RWPE2 (cell line): ENCODE data around the gene SCUBE3.

ENCODE experiments used
- ATAC-seq: fragments of 200-7000 bp; cut with Tn5 transposase; 3 replicates; pipeline ENCODE4 v1.9.1; 2021; ENCODE audit warnings: low read depth
- DNase-seq: peaks from one replicate; pipeline ENCODE4 v3.0.0-alpha.2; 2020; ENCODE audit warnings: low spot score
- H3K27ac ChIP-seq: fragments of 450-650 bp; 2 replicates; pipeline ENCODE4 v1.5.1; 2017; ENCODE audit warnings: mild to moderate bottlenecking; ENCODE audit not compliant: poor library complexity, severe bottlenecking
- H3K27me3 ChIP-seq: fragments of 250-450 bp; sonication (Bioruptor Pico); 2 replicates; pipeline ENCODE4 v1.5.1; 2021; ENCODE audit warnings: mild to moderate bottlenecking, moderate library complexity; ENCODE audit not compliant: insufficient read depth, poor library complexity, severe bottlenecking
- H3K36me3 ChIP-seq: fragments of 250-450 bp; sonication (Bioruptor Pico); 2 replicates; pipeline ENCODE4 v1.5.1; 2020; ENCODE audit warnings: low read depth, mild to moderate bottlenecking, moderate library complexity
- H3K4me1 ChIP-seq: fragments of 250-450 bp; sonication (Bioruptor Pico); 2 replicates; pipeline ENCODE4 v1.5.1; 2021; ENCODE audit warnings: mild to moderate bottlenecking, moderate library complexity; ENCODE audit not compliant: insufficient read depth, poor library complexity, severe bottlenecking
- H3K4me3 ChIP-seq: fragments of 250-450 bp; sonication (Bioruptor Pico); 2 replicates; pipeline ENCODE4 v1.5.1; 2021; ENCODE audit warnings: mild to moderate bottlenecking, moderate library complexity; ENCODE audit not compliant: severe bottlenecking
- H3K9me3 ChIP-seq: fragments of 250-450 bp; sonication (Bioruptor Pico); 2 replicates; pipeline ENCODE4 v1.5.1; 2021; ENCODE audit warnings: mild to moderate bottlenecking, moderate library complexity; ENCODE audit not compliant: severe bottlenecking
- TF ChIP-seq, protein P1 (sequence below): fragments of 450-650 bp; IDR thresholded peaks from one replicate; pipeline ENCODE4 v1.5.1; 2017; ENCODE audit warnings: mild to moderate bottlenecking, moderate library complexity; ENCODE audit not compliant: poor library complexity, severe bottlenecking

SCUBE3 gene

DNA sequence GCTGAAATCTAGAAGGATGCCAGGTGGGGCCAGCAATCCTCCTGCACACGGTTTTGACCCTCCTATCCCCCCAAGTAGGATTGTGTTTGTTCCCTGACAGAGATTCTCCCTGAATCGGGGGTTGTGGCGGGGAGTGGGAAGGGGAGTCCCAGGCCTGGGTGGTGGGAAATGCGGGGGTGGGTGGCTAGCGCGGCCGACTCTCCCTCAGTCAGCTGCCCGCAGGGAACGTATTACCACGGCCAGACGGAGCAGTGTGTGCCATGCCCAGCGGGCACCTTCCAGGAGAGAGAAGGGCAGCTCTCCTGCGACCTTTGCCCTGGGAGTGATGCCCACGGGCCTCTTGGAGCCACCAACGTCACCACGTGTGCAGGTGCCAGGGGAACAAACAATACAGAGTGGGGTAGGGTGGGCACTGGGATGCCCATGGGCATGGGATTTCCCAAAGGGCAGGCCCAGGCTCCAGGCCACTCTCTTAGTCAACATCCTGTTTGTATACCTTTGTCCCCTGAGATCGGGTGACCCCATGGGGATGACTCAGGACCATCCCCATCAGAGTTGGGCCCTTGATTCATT lies 29.7 kb downstream of the SCUBE3 start:
- H3K27ac ChIP-seq = no peak overlapping the region
- TF ChIP-seq, protein P1, sequence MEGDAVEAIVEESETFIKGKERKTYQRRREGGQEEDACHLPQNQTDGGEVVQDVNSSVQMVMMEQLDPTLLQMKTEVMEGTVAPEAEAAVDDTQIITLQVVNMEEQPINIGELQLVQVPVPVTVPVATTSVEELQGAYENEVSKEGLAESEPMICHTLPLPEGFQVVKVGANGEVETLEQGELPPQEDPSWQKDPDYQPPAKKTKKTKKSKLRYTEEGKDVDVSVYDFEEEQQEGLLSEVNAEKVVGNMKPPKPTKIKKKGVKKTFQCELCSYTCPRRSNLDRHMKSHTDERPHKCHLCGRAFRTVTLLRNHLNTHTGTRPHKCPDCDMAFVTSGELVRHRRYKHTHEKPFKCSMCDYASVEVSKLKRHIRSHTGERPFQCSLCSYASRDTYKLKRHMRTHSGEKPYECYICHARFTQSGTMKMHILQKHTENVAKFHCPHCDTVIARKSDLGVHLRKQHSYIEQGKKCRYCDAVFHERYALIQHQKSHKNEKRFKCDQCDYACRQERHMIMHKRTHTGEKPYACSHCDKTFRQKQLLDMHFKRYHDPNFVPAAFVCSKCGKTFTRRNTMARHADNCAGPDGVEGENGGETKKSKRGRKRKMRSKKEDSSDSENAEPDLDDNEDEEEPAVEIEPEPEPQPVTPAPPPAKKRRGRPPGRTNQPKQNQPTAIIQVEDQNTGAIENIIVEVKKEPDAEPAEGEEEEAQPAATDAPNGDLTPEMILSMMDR = no peak
- no peaks in the 10 kb centered on the region for H3K27me3 ChIP-seq
- H3K4me1 ChIP-seq = no peaks in the 10 kb centered on the region
- H3K9me3 ChIP-seq = no peaks in the 10 kb centered on the region
- ATAC-seq (no peak), DNase-seq (no peak)
- no peak overlapping the region for H3K4me3 ChIP-seq
- H3K36me3 ChIP-seq = no peaks in the 10 kb centered on the region

DNA sequence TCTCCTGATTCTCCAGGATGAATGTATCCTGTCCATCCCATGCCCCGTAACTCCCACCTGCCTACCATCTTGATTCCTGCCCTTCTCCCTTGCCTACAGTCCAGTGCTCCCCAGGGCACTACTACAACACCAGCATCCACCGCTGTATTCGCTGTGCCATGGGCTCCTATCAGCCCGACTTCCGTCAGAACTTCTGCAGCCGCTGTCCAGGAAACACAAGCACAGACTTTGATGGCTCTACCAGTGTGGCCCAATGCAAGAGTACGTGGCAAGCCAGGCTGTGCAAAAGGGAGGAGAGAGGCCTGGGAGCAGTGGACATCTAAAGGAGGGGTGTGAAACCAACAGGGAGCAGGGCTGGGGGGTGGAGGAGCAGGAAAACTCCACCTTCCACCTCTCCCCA lies 30.8 kb downstream of the SCUBE3 start:
- DNase-seq (no peak), ATAC-seq (no peak)
- TF ChIP-seq, protein P1 = no peak
- no peak overlapping the region for H3K27ac ChIP-seq
- no peaks in the 10 kb centered on the region for H3K9me3 ChIP-seq
- H3K36me3 ChIP-seq = no peaks in the 10 kb centered on the region
- H3K4me1 ChIP-seq = no peaks in the 10 kb centered on the region
- H3K4me3 ChIP-seq = no peak overlapping the region
- H3K27me3 ChIP-seq = no peaks in the 10 kb centered on the region

DNA sequence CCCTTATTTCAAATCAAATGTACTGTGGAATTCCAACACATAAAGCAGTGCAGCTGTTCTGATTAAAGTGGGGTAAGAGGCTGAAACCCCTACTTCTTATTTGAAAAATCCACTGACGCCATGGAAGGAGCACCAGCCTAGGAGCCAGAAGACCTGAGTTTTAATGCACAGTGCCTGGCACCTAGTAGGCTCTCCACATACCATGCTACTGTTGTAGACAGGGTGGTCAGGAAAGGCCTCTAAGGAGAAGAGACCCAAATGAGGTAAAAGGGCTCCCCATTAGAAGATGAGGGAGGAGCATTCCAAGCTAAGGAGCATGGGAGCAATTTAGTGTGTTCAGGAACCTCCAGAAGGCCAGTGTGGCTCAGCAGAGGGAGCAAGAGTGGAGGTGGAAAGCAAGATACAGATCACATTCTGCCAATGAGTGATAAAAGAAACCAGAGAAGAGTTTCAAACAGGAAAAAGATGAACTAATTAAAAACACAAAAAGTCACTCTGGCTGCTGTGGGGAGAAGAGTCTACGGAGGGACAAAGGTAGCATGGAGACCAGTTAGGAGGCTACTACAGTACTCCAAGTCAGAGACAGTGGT lies 34.0 kb downstream of the SCUBE3 start:
- no peaks in the 10 kb centered on the region for H3K9me3 ChIP-seq
- DNase-seq (no peak), ATAC-seq (no peak)
- H3K4me1 ChIP-seq = no peaks in the 10 kb centered on the region
- H3K27ac ChIP-seq = no peak overlapping the region
- TF ChIP-seq, protein P1 = no peak
- H3K4me3 ChIP-seq = no peak overlapping the region
- H3K27me3 ChIP-seq = no peaks in the 10 kb centered on the region
- no peaks in the 10 kb centered on the region for H3K36me3 ChIP-seq

DNA sequence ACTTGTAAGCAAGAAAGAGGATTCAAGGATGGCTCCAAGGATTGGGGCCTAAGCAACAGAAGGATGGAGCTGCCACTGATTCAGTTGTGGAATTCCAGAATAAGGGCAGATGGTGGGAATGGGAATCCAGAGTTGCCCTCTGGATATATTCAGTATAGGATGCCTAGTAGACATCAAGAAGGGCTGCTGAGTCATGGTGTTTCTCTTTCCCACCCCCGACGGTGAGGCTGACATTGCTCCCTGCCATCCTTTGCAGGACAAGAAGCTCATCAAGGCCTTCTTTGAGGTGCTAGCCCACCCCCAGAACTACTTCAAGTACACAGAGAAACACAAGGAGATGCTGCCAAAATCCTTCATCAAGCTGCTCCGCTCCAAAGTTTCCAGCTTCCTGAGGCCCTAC lies 34.5 kb downstream of the SCUBE3 start:
- no peak for DNase-seq
- ATAC-seq = no peak
- H3K27ac ChIP-seq = no peak overlapping the region
- no peaks in the 10 kb centered on the region for H3K9me3 ChIP-seq
- H3K4me1 ChIP-seq = no peaks in the 10 kb centered on the region
- H3K4me3 ChIP-seq = no peak overlapping the region
- no peaks in the 10 kb centered on the region for H3K27me3 ChIP-seq
- no peaks in the 10 kb centered on the region for H3K36me3 ChIP-seq
- TF ChIP-seq, protein P1 = no peak

DNA sequence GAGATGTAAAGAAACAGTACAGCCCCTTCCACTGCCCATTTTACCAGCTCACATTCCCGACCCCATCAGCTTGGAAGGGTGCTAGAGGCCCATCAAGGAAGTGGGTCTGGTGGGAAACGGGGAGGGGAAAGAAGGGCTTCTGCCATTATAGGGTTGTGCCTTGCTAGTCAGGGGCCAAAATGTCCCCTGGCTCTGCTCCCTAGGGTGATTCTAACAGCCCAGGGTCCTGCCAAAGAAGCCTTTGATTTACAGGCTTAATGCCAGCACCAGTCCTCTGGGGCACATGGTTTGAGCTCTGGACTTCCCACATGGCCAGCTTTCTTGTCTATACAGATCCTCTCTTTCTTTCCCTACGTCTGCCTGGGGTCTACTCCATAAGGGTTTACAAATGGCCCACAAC lies 35.2 kb downstream of the SCUBE3 start:
- no peak overlapping the region for H3K4me3 ChIP-seq
- no peaks in the 10 kb centered on the region for H3K27me3 ChIP-seq
- H3K27ac ChIP-seq = no peak overlapping the region
- DNase-seq (no peak), ATAC-seq (no peak)
- no peaks in the 10 kb centered on the region for H3K4me1 ChIP-seq
- H3K36me3 ChIP-seq = no peaks in the 10 kb centered on the region
- TF ChIP-seq, protein P1 = no peak
- no peaks in the 10 kb centered on the region for H3K9me3 ChIP-seq
